Karpas-422 (cell line): Measurements from ENCODE around the gene NOVA2. TPM values are rescaled to one million over a fixed set of nuclear protein-coding genes. Genes with fewer than 3 reads are reported as not detected.

ENCODE experiments used
- DNase-seq: peaks from one replicate; pipeline ENCODE4 v3.0.0-alpha.2; 2015
- H2AFZ ChIP-seq: fragments of 200-600 bp; sonication (generic); 2 replicates; pipeline ENCODE4 v1.6.1; 2014; ENCODE audit warnings: antibody characterized with exemption, low read length, mixed read lengths
- H3K27ac ChIP-seq: fragments of 200-600 bp; sonication (generic); 2 replicates; pipeline ENCODE4 v1.5.1; 2014; ENCODE audit warnings: mild to moderate bottlenecking, low read length, moderate library complexity
- H3K27me3 ChIP-seq: fragments of 200-600 bp; sonication (generic); 2 replicates; pipeline ENCODE4 v1.6.1; 2014; ENCODE audit warnings: low read length, mixed read lengths
- H3K36me3 ChIP-seq: fragments of 200-600 bp; sonication (generic); 2 replicates; pipeline ENCODE4 v1.6.1; 2014; ENCODE audit warnings: low read length, mixed read lengths; ENCODE audit not compliant: insufficient read depth
- H3K4me1 ChIP-seq: fragments of 200-600 bp; sonication (generic); 2 replicates; pipeline ENCODE4 v1.6.1; 2014; ENCODE audit warnings: mild to moderate bottlenecking, low read length, mixed read lengths
- H3K4me2 ChIP-seq: fragments of 200-600 bp; sonication (generic); 2 replicates; pipeline ENCODE4 v1.6.1; 2014; ENCODE audit warnings: low read length, low read depth, mild to moderate bottlenecking; ENCODE audit not compliant: poor library complexity, severe bottlenecking
- H3K4me3 ChIP-seq: fragments of 200-600 bp; sonication (generic); 2 replicates; pipeline ENCODE4 v1.5.1; 2014; ENCODE audit warnings: mild to moderate bottlenecking, antibody characterized with exemption, low read length, mixed read lengths
- H3K79me2 ChIP-seq: fragments of 200-600 bp; sonication (generic); 2 replicates; pipeline ENCODE4 v1.6.1; 2014; ENCODE audit warnings: mild to moderate bottlenecking, low read length, mixed read lengths
- H3K9ac ChIP-seq: fragments of 200-600 bp; sonication (generic); 2 replicates; pipeline ENCODE4 v1.6.0; 2014; ENCODE audit warnings: low read length
- H3K9me2 ChIP-seq: fragments of 200-600 bp; sonication (generic), shearing (Covaris generic); replicated peaks from 2 replicates; pipeline ENCODE4 v1.6.0; 2014; ENCODE audit warnings: mild to moderate bottlenecking, low read length, moderate library complexity; ENCODE audit not compliant: insufficient read depth
- H3K9me3 ChIP-seq: fragments of 300-700, 200-600 bp; sonication (generic); 2 replicates; pipeline ENCODE4 v1.6.1; 2014; ENCODE audit warnings: low read length, mixed read lengths
- H4K20me1 ChIP-seq: fragments of 200-600 bp; sonication (generic); 2 replicates; pipeline ENCODE4 v1.6.1; 2014; ENCODE audit warnings: mild to moderate bottlenecking, antibody characterized with exemption, low read length, low read depth; ENCODE audit not compliant: insufficient read depth
- total RNA-seq: library from RNA; depleted of rRNA; stranded (reverse); fragments of >200 nt; shearing (Covaris generic); gene quantifications from 2 replicates; pipeline ENCODE4 v1.2.3, GENCODE V29; 2014; ENCODE audit warnings: low replicate concordance

The NOVA2 gene
- total RNA-seq, 1 experiment from 2014 or later = not detected

DNA sequence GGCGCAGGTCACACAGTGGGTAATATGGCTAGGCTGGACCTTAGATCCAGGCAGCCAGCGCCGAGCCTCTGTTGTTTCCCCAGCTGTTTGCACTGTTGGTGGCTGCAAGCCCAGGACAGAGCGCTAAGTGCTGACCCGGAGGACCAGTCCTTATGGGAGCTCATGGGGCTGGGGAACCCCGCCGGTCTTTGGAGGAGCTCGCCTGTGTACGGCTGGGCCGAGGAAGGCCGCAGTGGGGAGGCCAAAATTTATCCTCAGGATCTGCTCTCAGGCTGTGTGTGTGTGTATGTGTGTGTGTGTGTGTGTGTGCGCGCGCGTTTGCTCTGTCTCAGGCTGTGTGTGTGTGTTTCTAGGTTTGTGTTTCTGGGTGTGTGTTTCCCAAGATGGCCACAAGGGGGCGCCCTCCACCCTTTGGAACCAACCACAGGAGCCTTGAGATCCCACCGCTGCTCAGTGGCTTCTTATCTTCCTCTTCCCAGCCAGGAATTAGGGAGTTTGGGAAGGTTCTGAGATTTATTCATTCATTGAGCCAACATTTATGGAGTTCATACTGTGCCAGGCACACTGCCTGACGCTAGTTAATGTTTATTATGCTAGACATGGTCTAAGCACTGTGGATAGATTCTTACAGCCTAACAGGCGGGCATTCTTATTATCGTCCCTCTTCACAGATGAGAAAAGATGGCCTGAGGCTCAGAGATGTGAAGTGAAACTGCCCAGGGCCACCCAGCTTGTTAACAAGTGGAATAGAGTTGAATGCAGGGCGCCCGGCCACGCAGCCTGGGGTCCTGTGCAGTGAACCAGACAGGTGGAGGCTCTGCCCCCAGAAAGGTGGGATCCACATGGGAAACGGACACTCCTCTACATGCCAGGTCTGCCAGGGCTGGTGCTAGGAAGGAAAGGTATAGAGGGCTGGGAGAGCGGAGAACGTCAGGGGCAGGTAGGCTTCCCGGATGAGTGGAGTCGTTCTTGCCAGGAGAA, 36.2 kb upstream of the NOVA2 start:
- peak; percentile 86 for DNase-seq
- H3K36me3 ChIP-seq = no peaks in the 10 kb centered on the region
- H3K27ac ChIP-seq = peak overlapping the region; percentile 84
- H3K4me1 ChIP-seq = peaks cover 23% of the 10 kb centered on the region
- peak overlapping the region; percentile 69 for H3K4me2 ChIP-seq
- H4K20me1 ChIP-seq = no peaks in the 10 kb centered on the region
- no peaks in the 10 kb centered on the region for H3K27me3 ChIP-seq
- no peaks in the 10 kb centered on the region for H3K9me3 ChIP-seq
- H2AFZ ChIP-seq = no peak overlapping the region
- no peaks in the 10 kb centered on the region for H3K9me2 ChIP-seq
- H3K4me3 ChIP-seq = peak overlapping the region; percentile 47; the same call in 1 of the 2 replicates
- peak overlapping the region; percentile 55; the same call in 1 of the 2 replicates for H3K9ac ChIP-seq
- no peaks in the 10 kb centered on the region for H3K79me2 ChIP-seq

DNA sequence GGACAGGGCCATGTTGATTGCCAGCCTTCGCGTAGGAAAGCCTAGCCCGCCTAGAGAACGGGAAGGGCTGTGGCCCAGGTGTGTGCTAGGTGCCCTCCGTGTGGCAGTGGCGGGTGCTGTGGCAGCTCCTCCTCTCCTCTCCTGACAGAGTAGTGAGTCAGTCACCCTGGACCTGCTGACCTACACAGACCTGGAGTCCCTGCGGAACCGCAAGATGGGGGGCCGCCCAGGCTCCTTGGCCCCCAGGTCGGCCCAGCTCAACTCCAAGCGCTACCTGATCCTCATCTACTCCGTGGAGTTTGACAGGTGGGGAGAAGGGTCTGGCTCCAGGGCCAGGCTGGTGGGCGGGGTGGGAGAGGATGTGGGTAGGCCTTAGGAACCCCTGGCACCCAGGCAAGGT, 32.7 kb upstream of the NOVA2 start:
- DNase-seq = no peak
- Histone ChIP-seq H3K4me2 (no peak overlapping the region), H3K36me3 (no peaks in the 10 kb centered on the region), H3K27ac (no peak overlapping the region), H4K20me1 (no peaks in the 10 kb centered on the region), H3K4me3 (no peak overlapping the region), H3K9me3 (no peaks in the 10 kb centered on the region), H2AFZ (no peak overlapping the region), H3K9me2 (no peaks in the 10 kb centered on the region), H3K27me3 (no peaks in the 10 kb centered on the region), H3K79me2 (peaks cover 3% of the 10 kb centered on the region; the same call in 1 of the 2 replicates), H3K9ac (no peak overlapping the region), H3K4me1 (peaks cover 17% of the 10 kb centered on the region)

DNA sequence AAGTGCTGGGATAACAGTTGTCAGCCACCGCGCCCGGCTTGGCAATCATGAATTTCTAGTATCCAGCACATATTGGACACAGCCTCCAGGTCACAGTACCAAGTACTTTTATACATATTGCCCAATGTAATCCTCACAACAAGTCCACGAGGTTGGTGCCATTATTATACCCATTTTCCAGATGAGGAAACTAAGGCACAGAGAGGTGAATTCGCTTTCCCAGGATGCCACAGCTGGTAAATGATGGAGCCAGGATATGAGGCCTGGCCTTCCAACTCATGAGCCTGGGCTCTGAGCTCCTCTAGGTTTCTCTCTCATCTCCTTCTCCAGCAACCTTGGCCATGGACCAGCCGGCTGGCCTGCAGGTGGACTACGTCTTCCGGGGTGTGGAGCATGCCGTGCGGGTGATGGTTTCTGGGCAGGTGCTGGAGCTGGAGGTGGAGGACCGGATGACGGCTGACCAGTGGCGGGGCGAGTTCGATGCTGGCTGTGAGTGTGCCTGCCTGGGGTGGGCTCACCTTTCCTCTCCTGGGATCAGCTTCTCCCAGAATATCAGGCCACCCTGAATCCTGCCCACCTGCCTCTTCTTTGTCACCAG, 29.1 kb upstream of the NOVA2 start:
- Histone ChIP-seq H3K27me3 (no peaks in the 10 kb centered on the region), H2AFZ (no peak overlapping the region), H3K79me2 (peaks cover 5% of the 10 kb centered on the region; the same call in 1 of the 2 replicates), H4K20me1 (peaks cover 6% of the 10 kb centered on the region; the same call in 1 of the 2 replicates), H3K4me3 (no peak overlapping the region), H3K27ac (no peak overlapping the region), H3K4me2 (no peak overlapping the region), H3K9me2 (no peaks in the 10 kb centered on the region), H3K9ac (no peak overlapping the region), H3K4me1 (peaks cover 22% of the 10 kb centered on the region), H3K36me3 (no peaks in the 10 kb centered on the region), H3K9me3 (no peaks in the 10 kb centered on the region)
- no peak for DNase-seq

DNA sequence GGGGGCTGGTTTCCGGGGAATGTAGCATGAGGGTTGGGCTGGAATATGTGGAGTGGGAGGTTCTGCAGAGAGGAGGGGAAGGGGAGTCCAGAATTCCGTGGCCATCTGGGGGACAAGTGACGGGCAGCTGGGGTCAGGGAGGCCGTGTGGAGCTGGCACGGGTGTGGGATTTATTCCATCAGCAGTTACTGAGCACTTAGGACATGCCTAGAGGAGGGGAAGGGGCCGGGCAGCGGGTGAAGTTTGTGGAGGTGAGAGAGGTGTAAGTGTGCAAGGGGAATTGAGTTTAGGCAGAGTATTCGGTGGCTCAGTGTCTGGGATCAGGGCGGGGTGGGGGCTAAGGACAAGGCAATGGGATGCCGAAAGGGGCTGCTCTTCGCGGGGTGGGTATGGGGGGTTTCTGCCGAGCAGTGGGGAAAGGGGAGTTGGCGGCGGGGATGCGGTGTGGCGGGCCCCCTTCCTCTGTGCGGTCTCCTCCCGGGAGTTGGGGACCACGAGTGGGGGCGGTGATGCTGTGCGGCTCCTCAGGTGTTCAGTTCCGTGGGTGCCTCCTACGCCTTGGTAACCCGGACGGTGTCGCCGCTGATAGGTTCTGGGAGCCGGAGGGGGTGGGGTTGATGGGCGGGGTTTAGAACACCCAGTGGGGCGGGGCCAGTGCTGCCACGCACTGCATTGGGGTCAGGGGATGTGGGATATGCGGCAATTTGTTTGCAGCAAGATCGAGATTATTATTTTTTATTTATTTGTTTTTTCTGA, 27.0 kb upstream of the NOVA2 start:
- H3K27ac ChIP-seq = no peak overlapping the region
- H3K27me3 ChIP-seq = no peaks in the 10 kb centered on the region
- peak overlapping the region; percentile 67 for H3K4me3 ChIP-seq
- H3K4me2 ChIP-seq = peak overlapping the region; percentile 82
- H2AFZ ChIP-seq = no peak overlapping the region
- H3K4me1 ChIP-seq = peaks cover 31% of the 10 kb centered on the region
- no peaks in the 10 kb centered on the region for H3K9me3 ChIP-seq
- peaks cover 6% of the 10 kb centered on the region; the same call in 1 of the 2 replicates for H4K20me1 ChIP-seq
- H3K9ac ChIP-seq = peak overlapping the region; percentile 67
- no peaks in the 10 kb centered on the region for H3K9me2 ChIP-seq
- H3K36me3 ChIP-seq = no peaks in the 10 kb centered on the region
- peaks cover 16% of the 10 kb centered on the region for H3K79me2 ChIP-seq
- peak; percentile 91 for DNase-seq

DNA sequence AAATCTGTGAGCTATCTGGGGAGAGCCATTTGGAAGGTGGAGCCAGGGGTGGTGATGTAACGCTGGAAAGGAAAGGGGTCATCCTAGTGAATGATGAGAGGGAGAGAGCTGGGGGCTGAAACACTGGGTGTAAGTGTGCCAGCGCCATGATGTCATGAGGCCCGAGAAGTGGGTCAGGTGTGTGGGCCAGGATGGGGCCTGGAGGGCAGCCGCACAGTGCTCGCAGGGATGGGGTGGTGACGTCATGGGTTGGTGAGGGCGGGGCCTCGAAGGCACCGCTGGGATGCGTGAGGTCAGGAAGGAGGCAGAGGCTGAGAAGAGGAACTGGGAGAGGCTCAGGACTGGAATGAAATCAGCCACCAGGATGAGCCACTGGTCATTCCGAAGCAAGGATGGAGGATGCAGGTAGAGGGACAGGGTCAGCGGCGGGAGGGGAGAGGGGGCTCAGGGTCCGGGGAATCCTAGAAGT, 26.0 kb upstream of the NOVA2 start:
- peak overlapping the region; percentile 82 for H3K4me2 ChIP-seq
- no peaks in the 10 kb centered on the region for H3K27me3 ChIP-seq
- H3K4me3 ChIP-seq = peak overlapping the region; percentile 67
- peak overlapping the region; percentile 67 for H3K9ac ChIP-seq
- H3K9me3 ChIP-seq = no peaks in the 10 kb centered on the region
- no peak overlapping the region for H2AFZ ChIP-seq
- peak; percentile 47 for DNase-seq
- peaks cover 31% of the 10 kb centered on the region for H3K4me1 ChIP-seq
- H4K20me1 ChIP-seq = peaks cover 6% of the 10 kb centered on the region; the same call in 1 of the 2 replicates
- H3K9me2 ChIP-seq = no peaks in the 10 kb centered on the region
- H3K27ac ChIP-seq = no peak overlapping the region
- peaks cover 18% of the 10 kb centered on the region for H3K79me2 ChIP-seq
- H3K36me3 ChIP-seq = no peaks in the 10 kb centered on the region

DNA sequence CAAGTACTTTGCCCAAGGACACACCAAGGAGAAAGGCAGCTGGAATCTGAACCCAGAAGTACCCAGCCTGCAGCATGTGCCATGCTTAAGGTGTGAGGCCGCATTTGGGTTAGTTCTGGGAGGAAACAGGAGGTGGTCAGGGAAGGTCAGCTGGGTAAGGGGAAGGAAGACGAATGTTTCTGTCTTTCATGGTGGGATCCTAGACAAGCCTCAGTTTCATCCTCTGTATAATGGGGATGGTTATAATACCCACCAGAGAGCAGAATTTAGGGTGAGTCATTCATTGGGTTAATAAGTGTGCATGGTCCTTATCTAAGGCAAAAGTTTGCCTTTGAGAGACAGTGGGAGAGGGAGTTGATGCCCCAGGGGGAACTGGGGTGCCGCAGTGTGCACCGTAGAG, 25.2 kb upstream of the NOVA2 start:
- no peaks in the 10 kb centered on the region for H3K9me3 ChIP-seq
- no peak for DNase-seq
- no peaks in the 10 kb centered on the region for H3K9me2 ChIP-seq
- no peak overlapping the region for H3K27ac ChIP-seq
- peaks cover 36% of the 10 kb centered on the region for H3K4me1 ChIP-seq
- H3K4me2 ChIP-seq = no peak overlapping the region
- no peaks in the 10 kb centered on the region for H3K36me3 ChIP-seq
- no peaks in the 10 kb centered on the region for H3K27me3 ChIP-seq
- H3K9ac ChIP-seq = no peak overlapping the region
- H2AFZ ChIP-seq = no peak overlapping the region
- H3K79me2 ChIP-seq = peaks cover 18% of the 10 kb centered on the region
- H3K4me3 ChIP-seq = no peak overlapping the region
- H4K20me1 ChIP-seq = peaks cover 6% of the 10 kb centered on the region; the same call in 1 of the 2 replicates

DNA sequence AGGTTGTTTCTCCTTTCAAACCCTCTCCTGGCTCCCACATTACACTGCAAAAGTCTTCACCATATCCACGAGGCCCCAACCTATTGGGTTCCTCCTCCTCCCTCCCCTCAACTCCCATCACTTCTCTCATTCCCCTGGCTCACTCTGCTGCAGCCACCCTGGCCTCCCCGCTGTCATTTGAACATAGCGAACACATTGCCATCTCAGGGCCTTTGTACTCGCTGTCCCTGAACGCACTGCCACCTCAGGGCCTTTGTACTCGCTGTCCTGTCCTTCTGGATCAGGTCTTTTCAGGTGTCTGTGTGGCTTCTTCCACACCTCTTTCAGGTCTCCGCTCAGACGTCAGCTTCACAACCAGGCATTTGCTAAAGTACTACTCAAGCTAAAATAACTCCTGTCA, 23.3 kb upstream of the NOVA2 start:
- H3K4me2 ChIP-seq = no peak overlapping the region

More for the DNA sequence above, 23.3 kb upstream of the NOVA2 start:
- H3K79me2 ChIP-seq = peaks cover 18% of the 10 kb centered on the region
- H3K9ac ChIP-seq = peak overlapping the region; percentile 17; the same call in 1 of the 2 replicates
- no peak overlapping the region for H2AFZ ChIP-seq
- H3K4me3 ChIP-seq = no peak overlapping the region
- peaks cover 36% of the 10 kb centered on the region for H3K4me1 ChIP-seq
- H3K9me3 ChIP-seq = no peaks in the 10 kb centered on the region
- no peaks in the 10 kb centered on the region for H3K36me3 ChIP-seq
- no peak overlapping the region for H3K27ac ChIP-seq
- DNase-seq = no peak
- no peaks in the 10 kb centered on the region for H3K27me3 ChIP-seq
- no peaks in the 10 kb centered on the region for H3K9me2 ChIP-seq
- H4K20me1 ChIP-seq = peaks cover 6% of the 10 kb centered on the region; the same call in 1 of the 2 replicates
